ENCODE results near the gene TMC8.

GRCh38 chr17:78123258-78123929, 7.2 kb upstream of the TMC8 start:
- TF ChIP-seq, protein P1, sequence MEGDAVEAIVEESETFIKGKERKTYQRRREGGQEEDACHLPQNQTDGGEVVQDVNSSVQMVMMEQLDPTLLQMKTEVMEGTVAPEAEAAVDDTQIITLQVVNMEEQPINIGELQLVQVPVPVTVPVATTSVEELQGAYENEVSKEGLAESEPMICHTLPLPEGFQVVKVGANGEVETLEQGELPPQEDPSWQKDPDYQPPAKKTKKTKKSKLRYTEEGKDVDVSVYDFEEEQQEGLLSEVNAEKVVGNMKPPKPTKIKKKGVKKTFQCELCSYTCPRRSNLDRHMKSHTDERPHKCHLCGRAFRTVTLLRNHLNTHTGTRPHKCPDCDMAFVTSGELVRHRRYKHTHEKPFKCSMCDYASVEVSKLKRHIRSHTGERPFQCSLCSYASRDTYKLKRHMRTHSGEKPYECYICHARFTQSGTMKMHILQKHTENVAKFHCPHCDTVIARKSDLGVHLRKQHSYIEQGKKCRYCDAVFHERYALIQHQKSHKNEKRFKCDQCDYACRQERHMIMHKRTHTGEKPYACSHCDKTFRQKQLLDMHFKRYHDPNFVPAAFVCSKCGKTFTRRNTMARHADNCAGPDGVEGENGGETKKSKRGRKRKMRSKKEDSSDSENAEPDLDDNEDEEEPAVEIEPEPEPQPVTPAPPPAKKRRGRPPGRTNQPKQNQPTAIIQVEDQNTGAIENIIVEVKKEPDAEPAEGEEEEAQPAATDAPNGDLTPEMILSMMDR (conservative IDR thresholded peaks at IDR 0.05), result no peak
- no peak for TF ChIP-seq ZFX (IDR thresholded peaks at IDR 0.05)
